B cell (primary cell): ENCODE data around the gene ZNF638.

ENCODE experiments used
- EZH2 ChIP-seq: IDR thresholded peaks from 2 replicates; pipeline ENCODE4 v1.6.1; 2012; ENCODE audit warnings: borderline replicate concordance, low read depth, mild to moderate bottlenecking, moderate library complexity, low read length; ENCODE audit not compliant: insufficient read depth, poor library complexity, severe bottlenecking
- TF ChIP-seq, protein P1 (sequence below): fragments of 200-600 bp; IDR thresholded peaks from one replicate; pipeline ENCODE4 v1.8.0; 2022; ENCODE audit warnings: antibody characterized with exemption, mild to moderate bottlenecking

DNA sequence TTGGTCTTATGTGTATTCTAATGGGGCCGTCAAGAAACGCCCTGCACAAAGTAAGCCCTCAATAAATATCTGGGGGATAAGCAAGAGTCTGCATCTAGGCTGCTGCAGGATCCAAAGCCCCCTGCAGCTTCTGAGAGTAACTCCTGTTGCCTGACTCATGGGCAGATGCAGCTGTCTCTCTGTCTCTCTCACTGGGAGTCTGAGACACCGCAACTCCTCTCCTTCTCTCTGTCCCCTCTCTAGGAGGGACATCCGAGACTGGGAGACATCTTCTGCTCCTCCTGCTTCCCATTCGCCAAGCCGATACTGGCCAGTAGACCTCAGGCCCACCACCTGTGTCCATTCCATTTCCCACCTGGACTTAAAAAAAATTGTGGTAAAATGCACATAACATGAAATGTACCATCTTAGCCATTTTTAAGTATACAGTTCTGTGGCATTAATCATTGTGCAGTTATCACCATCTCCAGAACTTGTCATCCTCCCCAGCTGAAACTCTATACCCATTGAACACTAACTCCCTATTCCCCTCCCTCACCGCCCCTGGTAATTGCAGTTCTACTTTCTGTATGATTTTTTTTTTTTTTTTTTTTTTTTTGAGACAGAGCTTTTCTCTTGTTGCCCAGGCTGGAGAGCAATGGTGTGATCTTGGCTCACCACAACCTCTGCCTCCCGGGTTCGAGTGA lies 141.9 kb downstream of the ZNF638 start:
- TF ChIP-seq, protein P1, sequence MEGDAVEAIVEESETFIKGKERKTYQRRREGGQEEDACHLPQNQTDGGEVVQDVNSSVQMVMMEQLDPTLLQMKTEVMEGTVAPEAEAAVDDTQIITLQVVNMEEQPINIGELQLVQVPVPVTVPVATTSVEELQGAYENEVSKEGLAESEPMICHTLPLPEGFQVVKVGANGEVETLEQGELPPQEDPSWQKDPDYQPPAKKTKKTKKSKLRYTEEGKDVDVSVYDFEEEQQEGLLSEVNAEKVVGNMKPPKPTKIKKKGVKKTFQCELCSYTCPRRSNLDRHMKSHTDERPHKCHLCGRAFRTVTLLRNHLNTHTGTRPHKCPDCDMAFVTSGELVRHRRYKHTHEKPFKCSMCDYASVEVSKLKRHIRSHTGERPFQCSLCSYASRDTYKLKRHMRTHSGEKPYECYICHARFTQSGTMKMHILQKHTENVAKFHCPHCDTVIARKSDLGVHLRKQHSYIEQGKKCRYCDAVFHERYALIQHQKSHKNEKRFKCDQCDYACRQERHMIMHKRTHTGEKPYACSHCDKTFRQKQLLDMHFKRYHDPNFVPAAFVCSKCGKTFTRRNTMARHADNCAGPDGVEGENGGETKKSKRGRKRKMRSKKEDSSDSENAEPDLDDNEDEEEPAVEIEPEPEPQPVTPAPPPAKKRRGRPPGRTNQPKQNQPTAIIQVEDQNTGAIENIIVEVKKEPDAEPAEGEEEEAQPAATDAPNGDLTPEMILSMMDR: no peak
- TF ChIP-seq EZH2: no peak
